Upper lobe of left lung (tissue), 4 donors: ENCODE measurements around the gene FBXO41.

ENCODE experiments used
- EP300 ChIP-seq, 4 donors: sonication (generic); formaldehyde crosslinking; IDR thresholded peaks; one replicate each; pipeline ENCODE4 v1.5.1; 2017; ENCODE audit warnings: antibody characterized with exemption in 4 of 4, control low read depth in 2 of 4
- POLR2AphosphoS5 ChIP-seq, 2 donors: sonication (generic); formaldehyde crosslinking; IDR thresholded peaks; one replicate each; pipeline ENCODE4 v1.5.1; 2017; ENCODE audit warnings: antibody characterized with exemption in 2 of 2
- TF ChIP-seq, protein P1 (sequence below), 6 experiments: fragments of 450-650 bp in 4 of 6; fragments of 200-600 bp in 2 of 6; sonication (generic) in 2 of 6; IDR thresholded peaks; one replicate each; pipeline ENCODE4 v1.5.1; 2016 to 2019; ENCODE audit warnings: antibody characterized with exemption in 6 of 6

DNA sequence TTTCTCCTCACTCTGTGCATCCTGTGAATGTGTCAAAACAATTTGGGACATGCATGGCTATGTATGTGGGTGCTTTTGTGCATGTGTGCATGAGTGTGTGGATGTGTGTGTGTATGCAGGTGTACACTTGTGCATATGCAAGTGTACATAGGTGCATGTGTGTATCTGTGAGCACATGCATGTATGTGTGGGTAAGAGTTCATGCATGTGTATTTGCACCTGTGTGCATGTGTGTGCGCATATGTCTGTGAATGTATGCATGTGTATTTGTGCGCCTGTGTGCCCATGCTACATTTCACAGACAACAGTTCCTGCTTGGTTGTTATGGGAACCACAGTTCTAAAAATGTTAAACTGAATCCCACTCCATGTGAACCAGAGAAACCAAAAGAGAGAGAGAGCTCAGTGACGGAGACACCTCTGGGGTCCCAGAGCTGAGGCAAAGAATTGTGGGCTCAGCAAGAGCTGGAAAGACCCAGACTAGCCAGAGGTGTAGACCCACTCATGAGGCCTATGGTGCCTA is 1.9 kb upstream of the FBXO41 start:
- TF ChIP-seq, protein P1, sequence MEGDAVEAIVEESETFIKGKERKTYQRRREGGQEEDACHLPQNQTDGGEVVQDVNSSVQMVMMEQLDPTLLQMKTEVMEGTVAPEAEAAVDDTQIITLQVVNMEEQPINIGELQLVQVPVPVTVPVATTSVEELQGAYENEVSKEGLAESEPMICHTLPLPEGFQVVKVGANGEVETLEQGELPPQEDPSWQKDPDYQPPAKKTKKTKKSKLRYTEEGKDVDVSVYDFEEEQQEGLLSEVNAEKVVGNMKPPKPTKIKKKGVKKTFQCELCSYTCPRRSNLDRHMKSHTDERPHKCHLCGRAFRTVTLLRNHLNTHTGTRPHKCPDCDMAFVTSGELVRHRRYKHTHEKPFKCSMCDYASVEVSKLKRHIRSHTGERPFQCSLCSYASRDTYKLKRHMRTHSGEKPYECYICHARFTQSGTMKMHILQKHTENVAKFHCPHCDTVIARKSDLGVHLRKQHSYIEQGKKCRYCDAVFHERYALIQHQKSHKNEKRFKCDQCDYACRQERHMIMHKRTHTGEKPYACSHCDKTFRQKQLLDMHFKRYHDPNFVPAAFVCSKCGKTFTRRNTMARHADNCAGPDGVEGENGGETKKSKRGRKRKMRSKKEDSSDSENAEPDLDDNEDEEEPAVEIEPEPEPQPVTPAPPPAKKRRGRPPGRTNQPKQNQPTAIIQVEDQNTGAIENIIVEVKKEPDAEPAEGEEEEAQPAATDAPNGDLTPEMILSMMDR (IDR thresholded peaks at IDR 0.05), result no peak
- TF ChIP-seq EP300 (IDR thresholded peaks at IDR 0.05) (no peak), POLR2AphosphoS5 (IDR thresholded peaks at IDR 0.05) (no peak)
